CD4-positive, alpha-beta T cell treated with Interleukin-12 subunit alpha and Interleukin-12 subunit beta, for 1 hour (primary cell): ENCODE results near the gene CBARP.
A peak's percentile ranks its signal among the peaks of the same experiment; 100 is the strongest.
"Not testable (repeated sequence)": the region's sequence is repeated elsewhere in the genome, so short reads cannot be mapped to it uniquely, and the experiment has no call there.

Experiments
- DNase-seq: peaks from one replicate; pipeline ENCODE4 v3.0.0-alpha.2; 2020

CBARP gene

DNA sequence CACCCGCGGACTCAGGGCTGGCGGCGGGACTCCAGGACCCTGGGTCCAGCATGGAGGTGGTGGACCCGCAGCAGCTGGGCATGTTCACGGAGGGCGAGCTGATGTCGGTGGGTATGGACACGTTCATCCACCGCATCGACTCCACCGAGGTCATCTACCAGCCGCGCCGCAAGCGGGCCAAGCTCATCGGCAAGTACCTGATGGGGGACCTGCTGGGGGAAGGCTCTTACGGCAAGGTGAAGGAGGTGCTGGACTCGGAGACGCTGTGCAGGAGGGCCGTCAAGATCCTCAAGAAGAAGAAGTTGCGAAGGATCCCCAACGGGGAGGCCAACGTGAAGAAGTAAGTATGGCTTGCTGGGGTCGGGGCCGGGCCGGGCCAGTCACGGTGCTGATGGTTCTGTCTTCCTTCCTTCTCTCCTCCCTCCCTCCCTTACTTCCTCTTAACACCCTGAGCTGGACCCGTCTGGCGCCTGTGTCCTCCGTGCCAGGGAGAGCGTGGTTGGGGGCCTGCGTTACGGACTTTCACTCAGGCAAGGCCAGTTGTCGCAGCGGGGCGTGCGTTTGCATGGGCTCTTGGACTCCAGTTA, 30.8 kb downstream of the CBARP start:
- DNase-seq: peak; percentile 36

DNA sequence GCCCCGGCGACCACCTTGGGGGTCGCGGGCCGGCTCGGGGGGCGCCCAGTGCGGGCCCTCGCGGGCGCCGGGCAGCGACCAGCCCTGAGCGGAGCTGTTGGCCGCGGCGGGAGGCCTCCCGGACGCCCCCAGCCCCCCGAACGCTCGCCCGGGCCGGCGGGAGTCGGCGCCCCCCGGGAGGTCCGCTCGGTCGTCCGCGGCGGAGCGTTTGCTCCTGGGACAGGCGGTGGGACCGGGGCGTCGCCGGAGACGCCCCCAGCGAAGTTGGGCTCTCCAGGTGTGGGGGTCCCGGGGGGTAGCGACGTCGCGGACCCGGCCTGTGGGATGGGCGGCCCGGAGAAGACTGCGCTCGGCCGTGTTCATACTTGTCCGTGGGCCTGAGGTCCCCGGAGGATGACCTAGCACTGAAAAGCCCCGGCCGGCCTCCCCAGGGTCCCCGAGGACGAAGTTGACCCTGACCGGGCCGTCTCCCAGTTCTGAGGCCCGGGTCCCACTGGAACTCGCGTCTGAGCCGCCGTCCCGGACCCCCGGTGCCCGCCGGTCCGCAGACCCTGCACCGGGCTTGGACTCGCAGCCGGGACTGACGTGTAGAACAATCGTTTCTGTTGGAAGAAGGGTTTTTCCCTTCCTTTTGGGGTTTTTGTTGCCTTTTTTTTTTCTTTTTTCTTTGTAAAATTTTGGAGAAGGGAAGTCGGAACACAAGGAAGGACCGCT, 31.5 kb downstream of the CBARP start:
- DNase-seq: no peak

DNA sequence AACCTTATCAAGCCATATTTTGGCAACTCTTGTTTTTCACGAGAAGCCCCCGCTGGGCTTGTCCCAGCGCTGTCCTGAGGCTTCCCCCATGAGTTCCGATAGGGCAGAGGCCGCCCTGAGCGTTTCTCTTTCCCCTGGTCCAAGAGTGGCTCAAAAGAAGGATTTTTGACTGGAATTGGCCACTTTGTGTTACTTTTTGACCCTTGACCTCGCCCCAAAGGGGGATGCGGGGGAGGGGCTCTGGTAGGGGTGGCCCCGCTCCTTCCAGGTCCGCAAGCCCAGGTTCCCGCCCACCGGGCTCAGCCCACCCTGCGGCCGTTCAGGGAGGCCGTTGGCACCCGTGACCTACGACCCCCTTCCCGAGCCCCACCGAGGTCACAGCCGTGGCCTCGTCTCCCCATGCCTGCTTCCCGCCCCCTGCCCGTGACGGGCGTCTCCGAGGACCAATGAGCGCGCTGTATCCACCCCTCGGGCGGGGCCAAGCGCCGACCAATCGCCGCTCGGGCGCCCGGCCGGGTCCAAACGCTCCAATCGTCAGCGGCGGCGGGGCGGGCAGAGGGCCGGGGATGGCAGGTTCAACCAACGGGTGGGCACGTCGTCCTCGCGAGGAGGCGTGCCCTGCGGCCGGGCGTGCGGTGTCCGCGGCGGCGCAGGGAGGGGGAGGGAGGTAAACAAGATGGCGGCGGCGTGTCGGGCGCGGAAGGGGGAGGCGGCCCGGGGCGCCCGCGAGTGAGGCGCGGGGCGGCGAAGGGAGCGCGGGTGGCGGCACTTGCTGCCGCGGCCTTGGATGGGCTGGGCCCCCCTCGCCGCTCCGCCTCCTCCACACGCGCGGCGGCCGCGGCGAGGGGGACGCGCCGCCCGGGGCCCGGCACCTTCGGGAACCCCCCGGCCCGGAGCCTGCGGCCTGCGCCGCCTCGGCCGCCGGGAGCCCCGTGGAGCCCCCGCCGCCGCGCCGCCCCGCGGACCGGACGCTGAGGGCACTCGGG, 32.4 kb downstream of the CBARP start, which contains the start of gene STK11:
Gene STK11, plus strand, starts transcription at position 665 of the 986 bp plus-strand sequence. CDS start 1,136 bp downstream, outside the sequence.
- peak; percentile 99 for DNase-seq

DNA sequence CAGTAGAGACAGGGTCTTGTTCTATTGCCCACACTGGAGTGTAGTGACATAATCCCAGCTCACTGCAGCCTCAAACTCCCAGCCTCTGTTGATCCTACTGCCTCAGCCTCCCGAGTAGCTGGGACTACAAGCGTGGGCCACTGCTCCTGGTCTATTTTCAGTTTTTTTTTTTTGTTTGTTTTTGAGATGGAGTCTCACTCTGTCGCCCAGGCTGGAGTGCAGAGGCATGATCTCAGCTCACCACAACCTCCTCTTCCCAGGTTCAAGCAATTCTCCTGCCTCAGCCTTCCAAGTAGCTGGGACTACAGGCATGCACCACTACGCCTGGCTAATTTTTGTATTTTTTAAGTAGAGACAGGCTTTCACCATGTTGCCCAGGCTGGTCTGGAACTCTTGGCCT, 37.2 kb downstream of the CBARP start:
- not testable (repeated sequence) for DNase-seq

DNA sequence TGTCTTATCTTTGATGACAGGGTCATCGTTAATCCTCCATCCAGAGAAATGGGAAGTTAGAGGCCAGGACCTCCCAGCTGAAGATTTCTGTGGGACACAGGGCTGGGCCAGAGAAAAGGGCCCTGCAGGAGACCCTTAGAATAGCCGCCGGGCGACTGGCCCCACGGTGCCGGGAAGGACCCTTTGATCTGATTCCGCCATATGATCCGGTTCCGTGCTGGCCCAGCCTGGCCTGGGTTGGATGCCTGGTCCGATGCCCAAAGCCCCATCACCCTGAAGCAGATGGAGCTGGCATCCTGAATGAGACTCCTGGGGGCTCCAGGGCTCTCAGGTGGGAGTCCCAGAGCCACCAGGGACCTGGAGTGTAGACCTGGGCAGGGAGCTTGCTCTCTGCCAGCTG, 38.3 kb downstream of the CBARP start:
- DNase-seq: no peak

DNA sequence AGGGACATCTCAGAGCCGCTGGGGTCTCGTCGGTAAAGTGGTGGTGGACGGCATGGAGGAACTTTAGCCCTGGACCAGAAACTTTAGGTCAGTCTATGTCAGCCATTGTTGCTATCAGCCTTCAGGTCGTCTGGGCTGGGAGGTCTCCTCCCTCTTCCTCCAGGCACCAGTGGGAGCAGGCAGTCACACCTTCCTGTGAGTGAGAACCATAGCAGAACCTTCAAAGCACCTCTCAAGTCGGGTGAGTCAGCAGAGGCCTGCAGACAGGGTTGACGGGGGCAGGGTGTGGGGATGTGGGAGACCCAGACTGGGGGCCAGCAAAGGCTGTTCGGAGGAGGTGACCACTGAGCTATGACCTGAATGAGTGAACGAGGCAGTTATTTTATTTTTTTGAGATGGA, 48.4 kb downstream of the CBARP start:
- DNase-seq: peak; percentile 51

DNA sequence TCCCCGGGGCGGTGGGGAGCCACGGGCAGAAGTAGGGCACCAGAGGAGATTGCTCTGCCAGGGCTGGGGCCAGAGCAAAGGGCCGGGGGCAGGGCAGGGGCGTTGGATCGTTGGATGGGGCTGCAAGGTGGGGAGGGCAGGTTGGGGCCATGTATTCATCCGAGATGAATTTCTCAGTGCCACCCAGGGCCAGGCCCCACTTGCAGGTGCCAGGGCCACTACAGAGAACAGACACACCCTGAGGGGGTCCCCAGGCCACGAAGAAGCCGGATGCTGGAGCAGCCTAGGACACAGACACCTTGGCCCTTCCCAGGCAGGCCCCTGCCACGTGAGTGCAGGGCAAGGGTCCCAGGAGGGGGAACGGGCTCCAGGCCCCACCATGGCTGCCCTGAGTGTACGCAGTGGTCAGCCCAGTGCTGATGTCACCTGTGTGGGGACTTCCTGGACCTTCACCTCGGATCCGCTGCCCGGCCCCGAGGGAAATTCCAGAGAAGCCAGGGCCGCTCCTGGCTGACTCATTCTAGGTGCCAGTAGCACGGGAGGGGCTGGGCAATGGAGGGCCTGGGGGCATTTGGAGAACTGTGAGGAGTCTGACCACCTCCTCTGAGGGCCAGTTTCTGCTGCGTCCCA, 54.1 kb downstream of the CBARP start:
- DNase-seq: no peak

DNA sequence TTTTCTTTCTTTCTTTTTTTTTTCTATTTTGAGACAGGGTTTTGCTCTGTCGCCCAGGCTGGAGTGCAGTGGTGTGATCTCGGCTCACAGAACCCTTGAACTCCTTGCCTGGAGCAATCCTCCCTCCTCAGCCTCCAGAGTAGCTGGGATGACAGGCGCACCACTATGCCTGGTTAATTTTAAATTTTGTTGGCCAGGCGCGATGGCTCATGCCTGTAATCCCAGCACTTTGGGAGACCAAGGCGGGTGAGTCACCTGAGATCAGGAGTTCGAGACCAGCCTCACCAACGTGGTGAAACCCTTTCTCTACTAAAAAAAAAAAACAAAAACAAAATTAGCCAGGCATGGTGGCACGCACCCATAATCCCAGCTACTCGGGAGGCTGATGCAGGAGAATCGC, 55.1 kb downstream of the CBARP start:
- DNase-seq: no peak

DNA sequence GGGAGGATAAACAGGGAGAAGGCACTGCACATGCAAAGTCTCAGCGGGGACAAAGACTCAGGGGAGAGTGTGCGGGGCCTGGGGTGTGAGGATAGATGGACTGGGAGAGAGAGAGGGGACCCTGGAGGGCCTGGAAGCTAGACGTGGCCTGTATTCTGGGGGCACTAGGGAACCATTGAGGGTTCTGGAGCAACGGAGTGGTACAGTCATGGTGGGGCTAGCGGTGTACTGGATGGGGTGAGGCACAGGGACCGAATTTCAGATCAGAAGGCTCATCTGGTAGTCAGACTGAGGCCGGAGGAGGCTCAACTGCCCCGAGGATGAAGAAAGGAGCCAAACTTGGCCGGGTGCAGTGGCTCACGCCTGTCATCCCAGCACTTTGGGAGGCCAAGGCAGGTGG, 55.7 kb downstream of the CBARP start:
- DNase-seq: no peak

DNA sequence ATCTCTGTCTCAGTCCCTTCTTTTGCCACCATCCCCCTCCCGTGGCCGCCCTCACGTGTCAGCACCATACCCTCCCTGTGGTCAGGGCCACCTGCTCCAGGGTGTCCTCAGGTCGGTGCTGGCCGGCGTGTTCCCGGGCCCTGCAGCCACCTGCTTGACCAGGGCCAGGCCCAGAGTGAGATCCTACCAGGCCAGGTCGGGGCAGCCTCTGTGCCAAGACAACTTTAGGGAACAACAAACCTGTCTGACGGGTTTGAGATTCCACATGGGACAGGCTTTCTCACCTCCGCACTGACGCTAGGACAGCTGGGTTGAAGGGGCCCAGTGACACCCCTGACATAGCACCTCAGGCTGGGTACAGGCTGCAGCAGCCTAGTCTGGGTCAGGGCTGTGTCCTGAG, 56.2 kb downstream of the CBARP start:
- DNase-seq: no peak
